HG03095 (cell line): ENCODE results near the gene SCMH1.

Experiments used
- ATAC-seq: cut with Tn5 transposase; IDR thresholded peaks from one replicate; pipeline ENCODE4 v1.9.1; 2021; ENCODE audit warnings: moderate library complexity; ENCODE audit not compliant: unreplicated experiment

Gene SCMH1

GRCh38 chr1:41241749-41242341, at the start of gene SCMH1:
Gene SCMH1, minus strand, starts transcription at chr1:41242306. Its CDS starts 56,173 bp downstream, at chr1:41186133.
- peak; percentile 36 for ATAC-seq

GRCh38 chr1:41291195-41291594, 49.1 kb upstream of the SCMH1 start:
- no peak for ATAC-seq

GRCh38 chr1:41289196-41289595, 47.1 kb upstream of the SCMH1 start:
- ATAC-seq = no peak

GRCh38 chr1:41286992-41287391, 44.9 kb upstream of the SCMH1 start:
- no peak for ATAC-seq

- no peak for ATAC-seq
Measured at GRCh38 chr1:41286486-41286885, 44.4 kb upstream of the SCMH1 start.

GRCh38 chr1:41285818-41286217, 43.7 kb upstream of the SCMH1 start:
- no peak for ATAC-seq

- ATAC-seq = no peak
Measured at GRCh38 chr1:41284121-41284520, 42.0 kb upstream of the SCMH1 start.

GRCh38 chr1:41282679-41283317, 40.7 kb upstream of the SCMH1 start:
- ATAC-seq = no peak

GRCh38 chr1:41281334-41281733, 39.2 kb upstream of the SCMH1 start:
- ATAC-seq = no peak

GRCh38 chr1:41280202-41281032, 38.3 kb upstream of the SCMH1 start:
- no peak for ATAC-seq

GRCh38 chr1:41278076-41278475, 36.0 kb upstream of the SCMH1 start:
- no peak for ATAC-seq

GRCh38 chr1:41277371-41277975, 35.4 kb upstream of the SCMH1 start:
- ATAC-seq = no peak

- ATAC-seq = no peak
Measured at GRCh38 chr1:41275831-41276230, 33.7 kb upstream of the SCMH1 start.

GRCh38 chr1:41274752-41275545, 32.8 kb upstream of the SCMH1 start:
- no peak for ATAC-seq

- ATAC-seq = no peak
Measured at GRCh38 chr1:41272601-41273000, 30.5 kb upstream of the SCMH1 start.

GRCh38 chr1:41268154-41268770, 26.2 kb upstream of the SCMH1 start:
- ATAC-seq = no peak

- ATAC-seq = no peak
Measured at GRCh38 chr1:41261926-41262618, 20.0 kb upstream of the SCMH1 start.

GRCh38 chr1:41260768-41261167, 18.7 kb upstream of the SCMH1 start:
- no peak for ATAC-seq

- ATAC-seq = no peak
Measured at GRCh38 chr1:41259221-41259620, 17.1 kb upstream of the SCMH1 start.

- ATAC-seq = no peak
Measured at GRCh38 chr1:41255978-41256377, 13.9 kb upstream of the SCMH1 start.
